Femur (tissue), 1 donor: ENCODE measurements around the gene LIPT2.

ENCODE experiments used
- DNase-seq: peaks from one replicate; pipeline ENCODE4 v3.0.0-alpha.2; 2017

Gene LIPT2

DNA sequence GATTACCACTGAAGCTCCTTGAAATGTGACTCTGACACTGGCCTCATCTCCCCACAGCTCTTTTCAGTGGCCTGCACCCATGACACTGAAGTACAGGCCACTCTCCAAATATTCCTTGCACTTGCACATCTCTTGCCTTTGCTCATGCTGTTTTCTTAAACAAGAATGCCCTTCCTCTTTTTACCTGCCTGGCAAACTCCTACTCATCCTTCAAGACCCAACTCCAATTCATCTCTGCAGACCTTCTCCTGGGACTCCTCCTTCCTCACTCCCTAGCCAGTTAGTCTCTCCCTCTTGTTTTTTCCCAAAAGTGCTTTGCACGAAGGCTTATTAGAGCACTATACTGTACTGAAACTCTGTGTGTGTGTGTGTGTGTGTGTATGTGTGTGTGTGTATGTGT, 28.8 kb downstream of the LIPT2 start:
- no peak for DNase-seq

DNA sequence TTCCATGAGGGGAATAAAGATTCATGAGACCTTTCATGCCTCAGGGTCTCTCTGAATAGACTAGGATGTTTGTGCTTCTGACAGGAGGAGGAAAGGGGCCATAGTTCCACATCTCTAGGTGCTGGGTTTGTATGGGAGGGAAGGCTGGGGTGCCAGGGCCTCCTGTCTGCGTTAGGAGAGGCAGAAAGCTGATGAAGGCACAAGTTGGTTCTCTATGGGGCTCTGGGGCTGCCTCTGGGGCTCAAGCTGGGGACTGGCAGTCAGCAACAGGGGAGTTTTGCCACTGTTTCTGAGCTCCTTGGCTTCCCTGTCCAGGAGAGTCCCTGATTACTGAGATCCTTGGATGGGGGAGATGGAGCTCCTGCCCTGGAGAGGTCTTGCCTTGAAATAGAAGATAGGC, 30.3 kb downstream of the LIPT2 start:
- DNase-seq = no peak

DNA sequence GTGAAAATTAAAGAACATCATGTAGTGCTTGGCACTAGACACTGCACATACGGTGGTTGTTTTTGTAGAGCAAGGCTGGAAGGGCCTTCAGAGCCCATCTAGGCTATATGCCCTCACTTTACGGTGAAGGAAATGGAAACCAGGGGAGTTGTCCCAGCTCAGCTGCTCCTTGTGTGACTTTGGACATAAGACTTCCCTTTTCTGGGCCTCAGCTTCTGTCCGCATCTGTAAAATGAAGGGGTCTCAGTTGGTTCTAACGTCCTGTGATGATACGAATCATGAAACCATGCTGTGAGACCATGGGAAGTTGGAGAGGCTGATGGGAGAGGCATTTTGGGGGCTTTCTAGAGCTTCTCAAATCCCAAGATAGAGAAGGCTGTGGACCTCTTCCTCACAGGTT, 30.9 kb downstream of the LIPT2 start:
- no peak for DNase-seq

- DNase-seq = peak; percentile 68
Observed at GRCh38 chr11:74462009-74462408, 31.5 kb downstream of the LIPT2 start.

DNA sequence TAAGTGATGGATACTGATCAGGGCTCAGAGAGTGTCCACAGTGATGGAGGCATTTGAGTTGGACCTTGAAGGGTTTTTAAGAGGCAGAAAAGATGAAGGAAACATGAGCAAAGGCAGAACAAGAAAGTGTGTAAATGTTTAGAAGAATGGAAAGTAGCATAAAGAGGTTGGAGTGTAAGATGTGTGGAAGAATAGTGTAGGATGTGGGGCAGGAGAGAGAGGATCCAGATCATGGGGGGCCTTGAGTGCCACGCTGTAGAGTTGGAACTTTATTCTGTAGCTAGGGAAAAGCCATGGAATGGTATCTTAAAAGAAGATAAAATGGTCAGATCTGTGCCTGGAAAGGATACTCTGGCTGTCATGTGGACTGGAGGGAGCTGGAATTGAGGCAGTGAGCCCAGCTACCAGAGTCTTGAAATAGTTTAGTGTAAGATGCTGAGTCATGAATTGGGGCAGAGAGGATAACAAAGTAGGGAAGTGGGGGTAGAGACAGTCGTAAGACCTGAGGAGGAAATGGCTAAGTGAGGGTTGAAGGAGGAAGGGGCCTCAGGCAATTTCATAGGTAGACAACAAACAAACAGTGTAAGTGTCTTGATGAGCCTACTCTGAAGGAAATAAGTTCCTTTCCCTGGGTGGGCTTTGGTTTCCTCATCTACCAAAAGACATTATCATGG, 32.9 kb downstream of the LIPT2 start:
- no peak for DNase-seq

DNA sequence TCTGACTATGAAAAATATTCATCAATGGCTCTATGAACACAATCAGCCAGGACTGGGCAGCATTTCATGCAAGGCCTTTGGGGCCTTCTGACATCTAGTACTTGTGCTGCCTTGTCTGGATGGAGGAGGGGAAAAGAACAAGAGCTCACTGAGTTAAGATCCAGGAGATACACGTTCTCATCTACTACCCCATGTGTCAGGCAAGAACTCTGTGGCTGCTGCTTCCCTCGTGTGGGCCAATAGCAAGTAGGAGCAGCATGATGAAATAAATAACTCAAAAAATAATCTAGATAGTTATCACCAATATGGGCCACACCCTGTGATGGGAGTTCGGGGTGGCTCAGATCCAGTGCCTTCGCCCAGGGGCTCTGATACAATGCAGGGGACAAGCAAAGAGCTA, 33.5 kb downstream of the LIPT2 start:
- no peak for DNase-seq

- no peak for DNase-seq
Observed at GRCh38 chr11:74459584-74459983, 33.9 kb downstream of the LIPT2 start.

GRCh38 chr11:74457356-74457755, 36.2 kb downstream of the LIPT2 start:
- no peak for DNase-seq

GRCh38 chr11:74453373-74453975, 40.0 kb downstream of the LIPT2 start:
- peak; percentile 64 for DNase-seq

- DNase-seq = no peak
Observed at GRCh38 chr11:74452366-74452765, 41.2 kb downstream of the LIPT2 start.

DNA sequence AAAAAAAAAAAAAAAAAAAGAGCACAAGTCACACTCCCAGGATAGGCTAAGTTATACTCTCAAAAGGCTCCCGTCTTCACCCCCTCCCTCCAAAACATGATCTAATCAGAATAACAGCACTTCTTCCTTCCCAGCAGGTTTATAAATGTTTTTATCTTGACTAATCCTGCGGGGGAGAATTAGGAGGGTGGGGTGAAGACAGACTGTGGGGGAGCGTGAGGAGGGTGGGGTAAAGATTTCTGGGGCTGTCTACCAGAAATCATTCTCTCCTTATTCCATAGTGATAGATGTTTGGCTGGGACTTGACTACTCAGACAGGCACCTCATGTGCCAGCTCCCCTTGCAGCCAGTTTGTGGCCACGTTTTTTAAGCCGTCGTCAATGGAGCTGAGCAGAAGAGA, 43.2 kb downstream of the LIPT2 start:
- no peak for DNase-seq

- DNase-seq = peak; percentile 59
Observed at GRCh38 chr11:74449369-74449931, 44.1 kb downstream of the LIPT2 start.

DNA sequence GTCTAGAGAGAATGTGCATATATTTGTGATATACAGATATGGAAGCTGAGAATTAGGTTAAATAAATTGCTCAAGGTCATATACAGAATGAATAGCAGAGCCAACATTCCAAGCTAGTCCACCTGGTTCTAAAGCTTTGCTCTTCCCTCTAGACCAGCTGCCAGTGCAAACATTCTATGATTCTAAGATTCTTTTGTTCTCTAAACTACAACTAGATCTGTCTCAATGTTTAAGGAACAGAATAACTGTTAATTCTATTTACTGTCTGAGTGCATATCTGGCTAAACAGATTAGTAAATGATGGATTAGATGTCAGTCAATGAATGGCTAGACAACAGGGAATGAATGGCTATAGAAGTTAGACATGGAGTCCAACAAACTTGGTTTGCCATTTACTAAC, 45.8 kb downstream of the LIPT2 start:
- no peak for DNase-seq

DNA sequence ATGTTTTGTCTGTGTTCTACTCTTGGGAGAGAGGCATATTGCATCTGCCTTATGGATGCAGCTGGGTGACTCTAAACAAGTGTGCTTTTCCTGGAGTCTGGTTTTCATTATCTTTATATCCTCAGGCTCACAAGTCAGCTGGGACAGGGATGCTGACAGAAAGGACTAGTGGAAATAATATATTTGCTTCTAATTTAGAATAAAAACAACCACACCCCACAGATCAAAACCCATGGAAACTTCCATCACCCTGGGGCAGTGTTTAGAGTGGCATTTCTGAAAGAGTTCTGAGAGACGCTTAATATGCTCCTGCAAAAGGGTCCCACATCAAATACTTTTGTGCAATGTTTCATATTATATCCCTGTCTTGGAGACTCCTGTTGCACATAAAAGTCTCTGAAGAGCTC, 47.0 kb downstream of the LIPT2 start:
- peak; percentile 35 for DNase-seq

- DNase-seq = peak; percentile 47
Observed at GRCh38 chr11:74444173-74444826, 49.2 kb downstream of the LIPT2 start.

- DNase-seq = no peak
Observed at GRCh38 chr11:74443071-74443864, 50.3 kb downstream of the LIPT2 start.

DNA sequence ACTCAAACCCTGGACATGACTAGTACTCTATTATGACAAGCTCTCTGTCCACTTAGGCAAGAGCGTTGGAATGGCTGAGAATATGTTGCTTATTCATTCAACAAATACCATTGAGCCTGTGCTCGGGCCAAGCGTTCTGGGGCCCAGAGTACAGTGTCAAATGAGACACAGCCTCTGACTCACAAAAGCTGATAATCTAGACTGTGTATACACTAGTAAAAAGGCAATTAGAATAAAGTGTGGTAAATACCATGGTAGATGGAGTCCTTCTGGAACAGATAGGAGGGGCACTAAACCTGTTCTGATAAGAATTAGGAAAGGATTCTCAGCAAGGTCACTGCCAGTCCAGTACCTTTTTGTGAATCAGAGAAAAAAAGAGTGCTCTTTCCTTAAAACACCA, 50.9 kb downstream of the LIPT2 start:
- no peak for DNase-seq
